Measurements from ENCODE around the gene PCGF5. TPM values are rescaled to one million over a fixed set of nuclear protein-coding genes. Genes with fewer than 3 reads are reported as not detected.

The PCGF5 gene
- total and polyA plus RNA-seq, 10 of the 15 experiments (the other 5 are each of a cell fraction or from before 2014, with no cell fraction given), result 33.2 to 79.7 (median 50.7) TPM

DNA sequence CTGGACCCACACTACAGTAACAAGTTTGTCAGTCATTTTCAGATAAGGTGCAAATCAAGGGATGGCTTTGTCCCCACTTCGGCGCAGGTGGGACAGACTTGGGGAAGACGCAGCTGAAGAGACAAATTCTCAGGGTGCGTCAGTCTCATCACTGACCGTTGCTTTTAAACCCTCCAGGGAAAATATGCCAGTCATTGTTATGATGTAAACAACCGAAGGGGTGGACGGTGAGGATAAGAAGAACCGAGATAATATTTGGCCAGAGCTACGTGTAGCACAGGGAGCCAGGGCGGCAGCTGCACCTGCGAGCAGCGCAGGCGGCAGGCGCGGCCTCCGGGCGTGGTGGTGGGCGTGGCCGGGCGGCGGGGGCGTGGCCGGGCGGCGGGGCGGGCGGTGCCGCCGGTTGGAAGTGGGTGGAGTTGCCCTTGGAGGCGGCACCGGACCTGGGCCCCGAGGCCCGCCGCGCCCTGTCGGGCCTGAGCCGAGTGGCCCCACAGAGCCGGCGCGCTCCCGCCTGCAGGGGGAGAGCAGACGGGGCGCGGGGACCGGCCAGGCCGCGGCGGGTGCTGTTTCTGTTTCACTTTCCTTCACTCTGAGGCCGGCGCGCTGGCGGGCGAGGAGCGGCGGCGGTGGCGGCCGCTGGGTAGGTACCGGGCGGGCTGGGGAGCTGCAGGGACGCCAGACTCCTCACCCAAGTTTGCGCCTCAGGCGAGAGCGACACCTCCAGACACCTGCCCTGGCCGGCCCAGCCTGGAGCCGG is at the start of gene PCGF5 (continued):
- TF ChIP-seq JUND (IDR thresholded peaks at IDR 0.05; ENCODE audit: low read depth, low read length) (no peak), ZZZ3 (IDR thresholded peaks at IDR 0.05; ENCODE audit: control insufficient read depth, insufficient read length, low read depth) (no peak), SUPT20H (IDR thresholded peaks at IDR 0.05; ENCODE audit: borderline replicate concordance, control insufficient read depth, low read depth, low read length) (no peak), NFXL1 (IDR thresholded peaks at IDR 0.05; ENCODE audit: borderline replicate concordance) (no peak), MEF2A (IDR thresholded peaks at IDR 0.05; ENCODE audit: insufficient read depth, low read depth, low read length) (no peak), NBN (IDR thresholded peaks at IDR 0.05) (no peak), SRF (IDR thresholded peaks at IDR 0.05; ENCODE audit: low read depth in 2 of 2, low read length in 2 of 2) (no peak), ZNF274 (IDR thresholded peaks at IDR 0.05; ENCODE audit: insufficient read depth, insufficient read length) (no peak), CREM (IDR thresholded peaks at IDR 0.05; ENCODE audit: low read depth) (no peak), NFYB (IDR thresholded peaks at IDR 0.05; ENCODE audit: insufficient read depth, low read depth, low read length) (no peak), SMC3 (IDR thresholded peaks at IDR 0.05; ENCODE audit: borderline replicate concordance, low read length) (peak; percentile 32; the same call in 1 of the 2 replicates), IKZF1 (conservative IDR thresholded peaks at IDR 0.05) (no peak; the same call in none of the 2 replicates), FOXK2 (IDR thresholded peaks at IDR 0.05) (no peak), MXI1 (IDR thresholded peaks at IDR 0.05; ENCODE audit: low read depth, low read length) (0 out of 2 replicates have a peak, but pooled peaks have one; percentile 38), BHLHE40 (IDR thresholded peaks at IDR 0.05; ENCODE audit: borderline replicate concordance in 1 of 2, low read depth in 2 of 2, low read length in 1 of 2) (peak; percentile 6 to 65; a peak in 2 of 4 replicates), POU2F2 (IDR thresholded peaks at IDR 0.05; ENCODE audit: borderline replicate concordance, low read depth, low read length) (peak; percentile 63; the same call in 1 of the 3 replicates), SIX5 (IDR thresholded peaks at IDR 0.05; ENCODE audit: low read depth, low read length, severe bottlenecking) (no peak), CHD1 (IDR thresholded peaks at IDR 0.05; ENCODE audit: low read depth, low read length) (no peak), RAD21 (IDR thresholded peaks at IDR 0.05; ENCODE audit: insufficient read depth, low read depth, low read length) (no peak), RB1 (IDR thresholded peaks at IDR 0.05; ENCODE audit: borderline replicate concordance) (no peak)
- TF ChIP-seq, protein P1, sequence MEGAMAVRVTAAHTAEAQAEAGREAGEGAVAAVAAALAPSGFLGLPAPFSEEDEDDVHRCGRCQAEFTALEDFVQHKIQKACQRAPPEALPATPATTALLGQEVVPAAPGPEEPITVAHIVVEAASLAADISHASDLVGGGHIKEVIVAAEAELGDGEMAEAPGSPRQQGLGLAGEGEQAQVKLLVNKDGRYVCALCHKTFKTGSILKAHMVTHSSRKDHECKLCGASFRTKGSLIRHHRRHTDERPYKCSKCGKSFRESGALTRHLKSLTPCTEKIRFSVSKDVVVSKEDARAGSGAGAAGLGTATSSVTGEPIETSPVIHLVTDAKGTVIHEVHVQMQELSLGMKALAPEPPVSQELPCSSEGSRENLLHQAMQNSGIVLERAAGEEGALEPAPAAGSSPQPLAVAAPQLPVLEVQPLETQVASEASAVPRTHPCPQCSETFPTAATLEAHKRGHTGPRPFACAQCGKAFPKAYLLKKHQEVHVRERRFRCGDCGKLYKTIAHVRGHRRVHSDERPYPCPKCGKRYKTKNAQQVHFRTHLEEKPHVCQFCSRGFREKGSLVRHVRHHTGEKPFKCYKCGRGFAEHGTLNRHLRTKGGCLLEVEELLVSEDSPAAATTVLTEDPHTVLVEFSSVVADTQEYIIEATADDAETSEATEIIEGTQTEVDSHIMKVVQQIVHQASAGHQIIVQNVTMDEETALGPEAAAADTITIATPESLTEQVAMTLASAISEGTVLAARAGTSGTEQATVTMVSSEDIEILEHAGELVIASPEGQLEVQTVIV (IDR thresholded peaks at IDR 0.05; ENCODE audit: borderline replicate concordance, partially characterized antibody), result no peak
- TF ChIP-seq, protein P2, sequence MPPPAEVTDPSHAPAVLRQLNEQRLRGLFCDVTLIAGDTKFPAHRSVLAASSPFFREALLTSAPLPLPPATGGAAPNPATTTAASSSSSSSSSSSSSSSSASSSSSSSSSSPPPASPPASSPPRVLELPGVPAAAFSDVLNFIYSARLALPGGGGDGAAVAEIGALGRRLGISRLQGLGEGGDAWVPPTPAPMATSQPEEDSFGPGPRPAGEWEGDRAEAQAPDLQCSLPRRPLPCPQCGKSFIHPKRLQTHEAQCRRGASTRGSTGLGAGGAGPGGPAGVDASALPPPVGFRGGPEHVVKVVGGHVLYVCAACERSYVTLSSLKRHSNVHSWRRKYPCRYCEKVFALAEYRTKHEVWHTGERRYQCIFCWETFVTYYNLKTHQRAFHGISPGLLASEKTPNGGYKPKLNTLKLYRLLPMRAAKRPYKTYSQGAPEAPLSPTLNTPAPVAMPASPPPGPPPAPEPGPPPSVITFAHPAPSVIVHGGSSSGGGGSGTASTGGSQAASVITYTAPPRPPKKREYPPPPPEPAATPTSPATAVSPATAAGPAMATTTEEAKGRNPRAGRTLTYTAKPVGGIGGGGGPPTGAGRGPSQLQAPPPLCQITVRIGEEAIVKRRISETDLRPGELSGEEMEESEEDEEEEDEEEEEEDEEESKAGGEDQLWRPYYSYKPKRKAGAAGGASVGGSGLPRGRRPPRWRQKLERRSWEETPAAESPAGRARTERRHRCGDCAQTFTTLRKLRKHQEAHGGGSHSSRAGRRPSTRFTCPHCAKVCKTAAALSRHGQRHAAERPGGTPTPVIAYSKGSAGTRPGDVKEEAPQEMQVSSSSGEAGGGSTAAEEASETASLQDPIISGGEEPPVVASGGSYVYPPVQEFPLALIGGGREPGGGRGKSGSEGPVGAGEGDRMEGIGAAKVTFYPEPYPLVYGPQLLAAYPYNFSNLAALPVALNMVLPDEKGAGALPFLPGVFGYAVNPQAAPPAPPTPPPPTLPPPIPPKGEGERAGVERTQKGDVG (CRISPR knock-in tag; IDR thresholded peaks at IDR 0.05), result no peak
- TF ChIP-seq, protein P3, sequence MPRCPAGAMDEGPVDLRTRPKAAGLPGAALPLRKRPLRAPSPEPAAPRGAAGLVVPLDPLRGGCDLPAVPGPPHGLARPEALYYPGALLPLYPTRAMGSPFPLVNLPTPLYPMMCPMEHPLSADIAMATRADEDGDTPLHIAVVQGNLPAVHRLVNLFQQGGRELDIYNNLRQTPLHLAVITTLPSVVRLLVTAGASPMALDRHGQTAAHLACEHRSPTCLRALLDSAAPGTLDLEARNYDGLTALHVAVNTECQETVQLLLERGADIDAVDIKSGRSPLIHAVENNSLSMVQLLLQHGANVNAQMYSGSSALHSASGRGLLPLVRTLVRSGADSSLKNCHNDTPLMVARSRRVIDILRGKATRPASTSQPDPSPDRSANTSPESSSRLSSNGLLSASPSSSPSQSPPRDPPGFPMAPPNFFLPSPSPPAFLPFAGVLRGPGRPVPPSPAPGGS (IDR thresholded peaks at IDR 0.05; ENCODE audit: borderline replicate concordance, insufficient read depth, low read depth, low read length, poor library complexity, severe bottlenecking), result no peak

Measured in GM12878 (cell line).